GM18870 (cell line): ENCODE data around the gene ATF1.
A peak's percentile ranks its signal among the peaks of the same experiment; 100 is the strongest.

ENCODE experiments used
- ATAC-seq: cut with Tn5 transposase; IDR thresholded peaks from one replicate; pipeline ENCODE4 v1.9.1; 2021; ENCODE audit warnings: moderate library complexity; ENCODE audit not compliant: unreplicated experiment

The ATF1 gene

DNA sequence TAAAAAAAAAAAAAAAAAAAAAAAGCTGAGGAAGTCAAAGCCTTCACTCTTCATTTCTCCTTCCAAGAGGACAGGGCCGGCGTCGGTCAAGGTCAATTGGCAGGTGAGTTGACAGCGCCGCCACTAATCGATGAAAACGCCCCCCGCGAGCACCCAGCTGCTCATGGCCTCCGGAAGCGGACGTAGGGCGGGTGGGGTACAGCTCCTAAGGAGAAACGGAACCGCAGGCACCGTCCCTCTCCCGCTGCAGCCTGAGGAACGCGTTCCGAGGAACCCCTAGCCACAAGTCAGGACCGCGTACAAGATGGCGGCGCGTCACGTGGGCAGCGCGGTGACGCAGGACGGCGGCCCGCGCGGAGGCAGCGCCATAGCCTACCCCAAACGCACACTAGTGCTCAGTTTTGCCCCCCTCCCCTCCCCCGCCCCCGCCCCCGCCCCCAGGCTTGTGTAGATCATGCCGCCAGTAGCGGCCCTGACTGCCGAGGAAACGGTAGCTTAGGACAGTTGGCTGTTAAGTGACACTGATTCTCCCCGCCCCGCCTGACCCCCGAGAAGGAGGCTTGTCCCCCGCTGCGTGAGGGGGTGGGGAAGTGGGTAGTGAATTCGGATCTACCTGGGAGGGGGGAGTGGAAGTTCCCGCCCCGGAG, at the start of gene ATF1:
ATF1 (plus strand) TSS at position 463 of the 647 bp plus-strand sequence. CDS start 16,045 bp downstream, outside the sequence.
- peak; percentile 40 for ATAC-seq

DNA sequence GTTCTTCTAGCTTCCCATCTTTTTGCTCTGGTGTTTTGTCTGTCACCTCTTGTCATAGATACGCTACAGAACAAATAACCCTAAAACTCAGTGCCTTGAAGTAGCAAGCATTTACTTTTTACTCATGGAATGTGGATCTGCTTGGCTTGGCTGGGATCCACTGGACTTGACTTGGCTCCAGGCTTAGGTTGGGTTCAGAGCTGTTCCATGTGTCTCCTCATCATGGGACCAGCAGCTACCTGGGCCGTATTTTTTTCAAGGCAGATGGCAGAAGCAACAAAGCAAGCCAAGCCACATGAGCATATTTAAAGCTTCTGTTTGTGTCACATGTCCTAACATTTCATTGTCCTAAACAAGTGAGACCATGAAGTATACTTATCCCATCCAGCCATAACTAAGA, 48.7 kb upstream of the ATF1 start:
- ATAC-seq: no peak

GRCh38 chr12:50718760-50719159, 45.1 kb upstream of the ATF1 start:
- no peak for ATAC-seq

DNA sequence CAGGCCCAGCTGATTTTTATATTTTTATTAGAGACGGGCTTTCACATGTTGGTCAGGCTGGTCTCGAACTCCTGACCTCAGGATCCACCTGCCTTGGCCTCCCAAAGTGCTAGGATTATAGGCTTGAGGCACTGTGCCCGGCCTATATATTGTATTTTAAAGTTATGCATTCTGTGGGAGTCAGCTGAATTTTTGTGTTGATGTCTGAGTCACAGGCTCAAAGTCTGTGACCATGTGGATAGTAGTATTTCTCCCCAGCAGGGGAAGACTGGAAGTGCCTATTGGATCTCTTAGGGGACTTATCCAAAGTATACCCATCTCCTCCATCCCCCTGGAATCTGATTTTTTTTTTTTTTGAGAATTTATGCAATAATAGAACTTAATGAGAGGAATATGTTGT, 43.8 kb upstream of the ATF1 start:
- ATAC-seq: no peak

GRCh38 chr12:50720501-50720900, 43.4 kb upstream of the ATF1 start:
- ATAC-seq: no peak

GRCh38 chr12:50723865-50724264, 40.0 kb upstream of the ATF1 start:
- no peak for ATAC-seq

DNA sequence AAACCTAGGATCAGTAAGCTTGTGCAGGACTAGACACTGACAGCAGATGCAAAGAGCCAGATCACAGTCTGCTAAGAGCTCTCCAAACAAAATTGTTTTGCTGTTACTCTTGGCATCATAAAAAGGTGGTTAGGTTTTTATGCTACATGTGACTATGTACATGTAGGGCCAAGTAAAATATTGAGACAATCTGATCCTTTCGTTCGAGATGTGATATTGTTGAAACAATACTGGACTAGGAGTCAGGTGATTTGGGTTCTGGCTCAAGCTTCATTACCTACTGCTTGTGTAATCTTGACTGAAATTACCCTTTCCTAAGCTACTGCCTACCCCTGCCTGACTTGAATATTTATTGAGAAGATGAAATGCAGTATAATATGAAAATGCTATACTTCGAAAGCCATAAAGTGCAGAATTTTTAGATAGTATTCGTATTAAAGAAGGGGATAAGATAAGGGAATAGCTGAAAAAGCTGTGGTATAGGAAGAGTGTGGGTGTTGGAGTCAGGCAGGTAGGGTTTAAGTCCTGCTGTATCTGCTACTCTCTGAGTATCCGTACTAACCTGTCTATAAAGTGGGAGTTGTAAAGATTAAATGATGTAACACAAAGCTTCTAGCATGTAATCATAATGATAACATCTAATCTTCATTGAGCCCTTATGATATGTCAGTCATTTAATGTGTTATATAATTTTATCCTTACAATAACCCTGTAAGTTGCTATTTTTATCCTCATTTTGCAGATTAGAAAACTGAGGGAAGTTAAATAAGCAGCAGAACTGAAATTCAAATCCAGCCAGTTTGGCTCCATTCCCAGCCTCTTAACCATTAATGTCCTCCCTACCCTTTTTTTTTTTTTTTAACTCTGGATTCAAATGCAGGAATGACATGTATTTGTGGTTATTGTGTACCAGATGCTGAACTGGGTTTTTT, 38.6 kb upstream of the ATF1 start:
- no peak for ATAC-seq

DNA sequence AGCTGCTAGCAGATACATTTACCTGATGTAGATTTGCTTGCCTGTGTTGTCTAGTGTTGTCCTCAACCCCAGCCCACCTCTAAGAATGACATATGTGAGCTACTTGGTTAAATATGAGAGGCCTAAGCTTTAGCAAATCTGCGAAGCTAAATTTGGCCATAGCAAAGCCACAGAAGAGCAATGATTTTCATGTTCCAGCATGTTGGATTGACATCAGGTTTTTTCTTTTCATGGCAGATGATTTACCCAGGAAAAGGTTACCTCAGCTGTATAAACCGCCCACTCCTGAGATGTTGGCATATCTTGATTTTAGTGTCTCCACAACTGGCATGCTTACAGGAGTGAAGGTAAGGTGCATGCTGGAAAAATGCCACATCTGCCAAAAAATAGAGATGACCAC, 36.4 kb upstream of the ATF1 start:
- ATAC-seq: no peak

DNA sequence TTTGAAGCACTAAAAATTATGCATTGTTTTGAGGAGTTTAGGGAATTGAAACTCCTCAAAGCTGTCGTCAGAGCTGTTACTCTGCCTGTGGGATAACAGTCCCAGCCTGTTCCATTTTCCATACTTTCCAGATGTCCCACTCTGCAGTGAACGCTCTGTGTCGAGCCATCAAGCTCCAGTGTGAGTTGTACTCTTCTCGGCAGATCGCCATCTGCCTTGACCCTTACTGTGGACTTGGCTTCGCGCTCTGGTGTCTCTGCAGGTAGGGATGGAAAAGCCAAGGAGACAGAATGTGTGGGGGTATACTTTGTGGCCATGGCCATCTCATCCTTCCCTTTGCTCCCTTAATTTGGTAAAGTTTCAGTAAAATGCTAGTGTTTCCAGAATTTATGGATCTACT, 35.5 kb upstream of the ATF1 start:
- ATAC-seq: no peak

- no peak for ATAC-seq
Observed at GRCh38 chr12:50728841-50729240, 35.1 kb upstream of the ATF1 start.

DNA sequence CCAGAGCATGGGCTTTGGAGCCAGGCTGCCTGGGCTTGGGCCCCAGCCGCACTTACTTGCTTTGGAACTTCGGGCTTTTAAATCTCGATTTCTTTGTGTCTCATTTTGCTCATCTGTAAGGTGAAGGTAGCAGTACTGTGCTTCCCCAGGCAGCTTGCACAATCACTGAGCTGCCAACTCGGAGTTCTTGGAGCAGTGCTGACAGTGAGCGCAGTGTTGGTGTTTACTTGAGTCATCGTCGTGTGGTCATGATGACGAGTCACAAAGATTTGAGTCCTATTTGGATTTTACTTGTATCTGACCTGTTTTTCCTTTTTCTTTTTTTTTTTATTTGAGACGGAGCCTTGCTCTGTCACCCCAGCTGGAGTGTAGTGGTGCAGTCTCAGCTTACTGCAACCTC, 31.3 kb upstream of the ATF1 start:
- no peak for ATAC-seq

DNA sequence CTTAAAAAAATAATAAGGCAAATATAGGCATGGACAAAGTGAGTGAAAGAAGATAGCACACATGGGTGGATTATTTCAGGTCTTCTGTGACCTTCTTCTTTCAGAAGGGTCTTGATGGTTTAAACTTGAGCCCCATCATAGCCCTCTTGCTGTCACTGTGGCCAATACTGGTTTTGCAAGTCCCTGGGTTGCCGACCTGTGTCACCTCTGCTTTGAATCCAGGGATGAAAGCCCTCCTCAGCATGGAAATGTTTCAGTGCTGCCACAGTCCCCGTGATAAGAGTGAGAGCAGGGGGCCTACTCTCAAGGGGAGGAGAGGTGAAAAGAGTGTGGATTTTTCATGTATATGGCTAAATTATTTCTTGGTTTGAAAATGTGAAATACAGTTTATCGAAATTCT, 30.2 kb upstream of the ATF1 start:
- no peak for ATAC-seq

DNA sequence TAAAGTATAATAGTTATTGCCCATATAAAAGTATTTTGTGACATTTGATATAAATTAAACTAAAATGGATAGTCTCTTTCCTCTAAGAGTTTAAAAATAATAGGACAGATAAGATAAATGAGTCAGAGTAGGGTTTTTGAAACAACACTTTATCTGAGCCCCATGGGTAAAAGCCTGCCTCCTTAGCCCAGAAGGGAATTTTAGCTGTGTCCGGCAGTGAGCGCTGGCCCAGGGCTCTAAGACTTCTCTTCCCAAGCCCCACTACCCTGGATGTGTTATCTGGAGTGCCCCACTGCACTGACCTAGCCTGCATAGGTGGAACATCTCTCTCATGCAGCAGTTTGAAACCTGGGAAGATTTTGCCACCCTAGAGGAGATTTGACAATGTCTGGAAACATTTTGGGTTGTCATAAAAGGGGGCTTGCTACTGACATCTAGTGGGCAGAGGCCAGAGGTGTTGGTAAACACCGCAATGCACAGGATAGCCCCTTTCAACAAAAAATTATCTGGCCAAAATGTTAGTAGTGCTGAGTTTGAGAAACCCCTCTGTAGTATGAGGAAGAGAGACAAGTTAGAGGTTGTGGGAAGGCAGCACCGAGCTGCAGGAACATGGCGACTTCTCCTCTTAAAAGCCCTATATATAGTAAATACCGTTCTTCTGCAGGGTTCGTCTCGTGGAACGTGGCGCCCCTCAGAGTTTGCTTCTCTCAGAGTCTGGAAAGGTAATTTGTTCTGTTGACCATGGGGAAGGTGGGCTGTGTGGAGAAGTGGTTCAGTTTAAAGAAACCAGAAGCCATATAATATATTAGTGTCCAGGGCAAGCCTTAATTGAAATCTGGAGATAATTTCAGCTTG, 29.3 kb upstream of the ATF1 start:
- no peak for ATAC-seq

DNA sequence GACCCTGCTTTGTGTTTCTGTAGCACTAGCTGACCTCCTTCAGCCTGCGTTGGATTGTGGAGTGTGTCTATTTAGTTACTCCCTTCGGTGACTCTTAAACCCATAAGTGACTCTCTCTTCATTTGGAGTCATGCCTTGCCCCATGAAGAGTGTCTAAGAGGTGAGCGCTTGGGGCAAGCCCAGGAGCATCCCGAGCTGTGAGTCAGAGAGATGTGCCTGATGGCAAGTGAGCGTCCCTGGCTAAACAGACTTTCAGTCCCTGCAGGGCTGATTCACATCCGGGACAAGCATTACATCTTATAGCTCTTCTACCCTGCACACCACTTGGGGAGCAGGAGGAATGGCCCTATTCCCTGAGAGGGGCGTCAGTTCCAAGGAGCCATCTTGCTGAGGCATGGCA, 24.3 kb upstream of the ATF1 start:
- ATAC-seq: no peak

DNA sequence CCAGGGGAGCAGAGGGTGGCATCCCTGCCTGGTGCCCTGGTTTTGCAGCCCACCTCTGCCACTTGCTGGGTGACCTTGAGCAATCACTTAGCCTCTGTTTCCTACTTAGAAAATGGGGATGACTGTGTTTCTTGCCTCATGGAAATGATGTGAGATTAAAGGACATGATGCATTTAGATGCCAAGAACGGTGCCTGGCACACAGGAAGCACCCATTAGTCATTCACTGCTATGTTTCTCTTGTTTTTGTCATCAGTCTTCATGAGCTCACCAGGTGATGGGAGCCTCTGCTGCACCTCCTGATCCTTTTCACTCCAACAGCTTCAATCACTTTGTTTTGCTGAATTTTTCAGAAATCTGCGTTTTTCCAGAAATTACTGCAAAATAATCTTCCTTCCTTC, 23.6 kb upstream of the ATF1 start:
- no peak for ATAC-seq

DNA sequence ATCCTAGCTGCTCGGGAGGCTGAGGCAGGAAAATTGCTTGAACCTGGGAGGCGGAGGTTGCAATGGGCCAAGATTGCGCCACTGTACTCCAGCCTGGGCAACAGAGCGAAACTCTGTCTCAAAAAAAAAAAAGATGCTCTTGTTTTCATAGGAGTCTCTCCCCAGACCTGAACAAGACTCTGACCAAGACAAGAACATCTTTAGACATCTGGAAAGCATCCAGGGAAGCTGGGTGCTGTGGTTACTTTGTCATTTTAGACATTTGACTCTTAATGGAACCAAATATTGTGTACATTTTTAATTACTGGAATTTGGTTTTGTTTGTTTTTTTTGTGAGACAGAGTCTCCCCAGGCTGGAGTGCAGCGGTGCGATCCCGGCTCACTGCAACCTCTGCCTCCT, 21.1 kb upstream of the ATF1 start:
- ATAC-seq: no peak

- no peak for ATAC-seq
Observed at GRCh38 chr12:50745861-50746260, 18.0 kb upstream of the ATF1 start.

DNA sequence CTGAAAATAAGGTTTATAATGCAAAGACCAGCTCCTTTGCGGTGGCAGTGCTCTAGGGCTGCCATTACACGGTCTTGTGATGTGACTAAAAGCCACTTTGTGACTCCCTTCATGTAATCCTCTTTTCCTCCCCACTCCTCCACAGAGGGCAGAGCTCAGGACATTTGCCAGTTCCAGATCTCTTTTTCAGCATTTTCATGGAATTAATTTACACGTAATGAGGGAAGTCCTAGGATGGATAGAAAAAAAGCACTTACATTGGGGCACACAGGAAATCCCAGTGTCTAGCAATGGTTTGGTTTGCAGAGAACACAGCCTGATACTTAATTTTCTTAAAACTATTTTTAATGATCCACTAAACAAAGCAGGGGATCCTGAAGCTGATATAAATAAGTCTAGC, 17.5 kb upstream of the ATF1 start:
- ATAC-seq: no peak

DNA sequence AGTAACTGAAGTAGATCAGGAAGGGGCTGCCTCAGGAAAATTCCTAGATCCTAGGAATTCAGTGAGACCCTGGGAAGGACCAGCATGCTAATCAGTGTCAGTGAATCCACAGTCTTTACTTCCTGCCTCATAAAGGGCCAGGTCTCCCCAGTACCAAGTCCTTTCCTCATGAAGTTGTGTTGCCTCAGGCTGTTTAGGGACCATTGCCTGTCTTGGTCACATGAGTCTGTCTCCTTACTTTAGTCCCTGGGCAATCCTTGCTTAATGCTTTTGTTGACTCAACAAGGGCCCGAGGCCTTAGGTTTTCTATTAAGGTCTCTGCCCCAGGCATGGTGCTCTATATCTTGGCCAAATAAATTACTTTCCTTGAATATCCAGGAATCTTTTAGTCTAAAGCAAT, 16.1 kb upstream of the ATF1 start:
- no peak for ATAC-seq

- no peak for ATAC-seq
Observed at GRCh38 chr12:50749459-50749882, 14.4 kb upstream of the ATF1 start.

DNA sequence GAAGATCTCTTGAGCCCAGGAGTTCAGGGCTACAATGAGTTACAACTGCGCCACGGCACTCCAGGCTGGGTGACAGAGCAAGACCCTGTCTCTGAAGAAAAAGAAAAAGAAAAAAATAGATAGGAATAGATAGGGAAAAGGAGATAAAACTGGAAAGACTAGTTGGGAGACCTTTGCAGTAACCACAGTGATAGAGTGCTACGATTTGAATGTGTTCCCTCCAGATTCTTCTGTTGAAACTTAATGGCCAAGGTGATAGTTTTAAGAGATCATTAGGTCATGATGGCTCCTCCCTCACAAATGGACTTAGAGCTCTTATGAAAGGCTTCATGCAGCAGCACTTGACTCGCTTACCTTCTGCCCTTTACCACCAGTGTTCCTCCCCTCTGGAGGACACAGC, 13.5 kb upstream of the ATF1 start:
- ATAC-seq: no peak
